Tibial nerve (tissue), 4 donors: ENCODE measurements around the gene TJP3. TPM values are rescaled to one million over a fixed set of nuclear protein-coding genes. Genes with fewer than 3 reads are reported as not detected.

Experiments used
- DNase-seq, 2 donors: peaks; one replicate each; pipeline ENCODE4 v3.0.0-alpha.2; 2019; ENCODE audit warnings: low spot score in 2 of 2
- H3K27ac ChIP-seq, 4 donors: fragments of 200-600 bp; sonication (generic) in 3 of 4; one replicate each; pipeline ENCODE4 v1.5.1; 2017 to 2019; ENCODE audit warnings: mild to moderate bottlenecking in 1 of 4
- H3K27me3 ChIP-seq, 2 donors: fragments of 200-600 bp; sonication (generic) in 1 of 2; one replicate each; pipeline versions ENCODE4 v1.5.1 to v1.6.0; 2017 to 2019
- H3K36me3 ChIP-seq, 3 donors: fragments of 200-600 bp; sonication (generic); one replicate each; pipeline ENCODE4 v1.5.1; 2018 to 2019
- H3K4me1 ChIP-seq, 4 donors: fragments of 200-600 bp; sonication (generic) in 3 of 4; one replicate each; pipeline ENCODE4 v1.5.1; 2017 to 2019
- H3K4me3 ChIP-seq, 4 donors: fragments of 200-600 bp; sonication (generic) in 3 of 4; one replicate each; pipeline ENCODE4 v1.5.1; 2017 to 2019; ENCODE audit warnings: mild to moderate bottlenecking in 1 of 4, moderate library complexity in 1 of 4
- H3K9me3 ChIP-seq, 4 donors: fragments of 200-600 bp; sonication (generic) in 3 of 4; one replicate each; pipeline ENCODE4 v1.5.1; 2017 to 2019
- CTCF ChIP-seq, 5 experiments: fragments of 200-600 bp in 3 of 5; fragments of 450-650 bp in 2 of 5; sonication (generic) in 3 of 5; IDR thresholded peaks; one replicate each; pipeline ENCODE4 v1.5.1; 2016 to 2019; ENCODE audit warnings: antibody characterized with exemption in 5 of 5, mild to moderate bottlenecking in 3 of 5, moderate library complexity in 2 of 5
- EP300 ChIP-seq, 2 donors: sonication (generic); formaldehyde crosslinking; IDR thresholded peaks; one replicate each; pipeline ENCODE4 v1.6.1; 2017; ENCODE audit warnings: antibody characterized with exemption in 2 of 2, mild to moderate bottlenecking in 1 of 2
- POLR2A ChIP-seq, 2 donors: fragments of 450-650 bp; IDR thresholded peaks; one replicate each; pipeline ENCODE4 v1.6.1; 2017; ENCODE audit warnings: antibody characterized with exemption in 2 of 2, mild to moderate bottlenecking in 2 of 2, moderate library complexity in 2 of 2
- WGBS, 2 donors: methylation state at CpG; one replicate each; pipeline ENCODE4 v1.1.5; 2018; 5-methylcytosine and 5-hydroxymethylcytosine counted together
- total RNA-seq, 4 donors: library from RNA; depleted of rRNA; stranded (reverse); fragments of >200 nt; gene quantifications; one replicate each; pipeline ENCODE4 v1.1.0, GENCODE V29; 2016

The TJP3 gene
- total RNA-seq, 4 donors from 2014 or later, result 0.21 to 0.90 (median 0.22) TPM; not detected in 1

GRCh38 chr19:3774621-3775373 is 66.6 kb downstream of the TJP3 start:
- no peak for DNase-seq
- peaks cover 0 to 7% (median 0%) of the 10 kb centered on the region in 3 donors for H3K36me3 ChIP-seq
- 44 to 47% methylated on average over 17 to 25 of the region's 25 CpGs for WGBS, 2 donors
- no peaks in the 10 kb centered on the region for H3K27me3 ChIP-seq
- TF ChIP-seq POLR2A (IDR thresholded peaks at IDR 0.05) (no peak), EP300 (IDR thresholded peaks at IDR 0.05) (no peak), CTCF (IDR thresholded peaks at IDR 0.05) (no peak)
- no peaks in the 10 kb centered on the region for H3K4me1 ChIP-seq
- H3K9me3 ChIP-seq, result peaks cover 0 to 4% (median 0%) of the 10 kb centered on the region in 4 donors
- H3K4me3 ChIP-seq, result no peak overlapping the region
- no peak overlapping the region for H3K27ac ChIP-seq

- 67 to 88% methylated on average over 1 of the region's 2 CpGs for WGBS, 2 donors
- peaks cover 0 to 8% (median 0%) of the 10 kb centered on the region in 4 donors for H3K9me3 ChIP-seq
Observed at GRCh38 chr19:3775374-3775711, 67.2 kb downstream of the TJP3 start.

DNA sequence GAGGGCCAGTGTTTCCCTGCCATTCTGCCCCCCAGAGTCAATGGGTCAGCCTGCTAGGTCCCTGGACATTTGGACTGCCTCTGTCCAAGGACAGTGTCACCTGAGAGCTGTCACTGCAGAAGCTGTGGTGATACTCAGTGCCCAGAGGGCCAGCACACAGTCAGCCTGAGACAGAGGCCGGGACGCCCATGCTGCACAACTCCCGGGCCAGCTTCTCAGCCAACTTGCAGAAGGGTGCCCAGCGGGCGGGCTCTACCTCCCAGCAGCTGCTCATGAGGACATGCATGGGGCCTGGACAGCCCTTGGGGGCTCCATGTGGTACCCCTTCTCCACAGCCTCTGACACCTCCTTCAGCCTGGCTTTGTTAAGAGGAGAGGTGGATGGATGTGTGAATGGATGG is 67.6 kb downstream of the TJP3 start:
- TF ChIP-seq EP300 (IDR thresholded peaks at IDR 0.05) (no peak), POLR2A (IDR thresholded peaks at IDR 0.05) (no peak), CTCF (IDR thresholded peaks at IDR 0.05) (no peak)
- Histone ChIP-seq H3K36me3 (no peaks in the 10 kb centered on the region), H3K4me3 (no peak overlapping the region), H3K9me3 (peaks cover 0 to 13% (median under 1%) of the 10 kb centered on the region in 4 donors), H3K4me1 (no peaks in the 10 kb centered on the region), H3K27me3 (no peaks in the 10 kb centered on the region), H3K27ac (no peak overlapping the region)
- WGBS, 2 donors, result 85% methylated on average over 5 of the region's 5 CpGs; no CpG with 5 or more reads in 1 of the 2 donors
- DNase-seq, result no peak

More at GRCh38 chr19:3775374-3775711, 67.2 kb downstream of the TJP3 start:
- H3K27me3 ChIP-seq, result no peaks in the 10 kb centered on the region
- H3K4me3 ChIP-seq, result no peak overlapping the region
- TF ChIP-seq EP300 (IDR thresholded peaks at IDR 0.05) (no peak), POLR2A (IDR thresholded peaks at IDR 0.05) (no peak), CTCF (IDR thresholded peaks at IDR 0.05) (no peak)
- no peak overlapping the region for H3K27ac ChIP-seq
- no peaks in the 10 kb centered on the region for H3K4me1 ChIP-seq
- no peak for DNase-seq
- peaks cover 0 to 2% (median 0%) of the 10 kb centered on the region in 3 donors for H3K36me3 ChIP-seq

GRCh38 chr19:3776479-3777040 is 68.4 kb downstream of the TJP3 start:
- no peaks in the 10 kb centered on the region for H3K27me3 ChIP-seq
- no peak overlapping the region for H3K27ac ChIP-seq
- no peaks in the 10 kb centered on the region for H3K36me3 ChIP-seq
- 82 to 88% methylated on average over 1 of the region's 1 CpG for WGBS, 2 donors
- H3K4me3 ChIP-seq, result no peak overlapping the region
- H3K4me1 ChIP-seq, result no peaks in the 10 kb centered on the region
- no peak for TF ChIP-seq POLR2A (IDR thresholded peaks at IDR 0.05)
- TF ChIP-seq EP300 (IDR thresholded peaks at IDR 0.05), result no peak
- TF ChIP-seq CTCF (IDR thresholded peaks at IDR 0.05), result no peak
- DNase-seq, result no peak
- peaks cover 0 to 20% (median 4%) of the 10 kb centered on the region in 4 donors for H3K9me3 ChIP-seq
